HepG2 (cell line): ENCODE measurements around the gene SPTBN2. TPM values are rescaled to one million over a fixed set of nuclear protein-coding genes. Genes with fewer than 3 reads are reported as not detected.

Source experiments
- ATF2 ChIP-seq: sonication (generic); formaldehyde crosslinking; IDR thresholded peaks from 2 replicates; pipeline ENCODE4 v1.4.0; 2020; ENCODE audit warnings: missing genetic modification reagents
- CTCF ChIP-seq: sonication (generic); formaldehyde crosslinking; IDR thresholded peaks from 2 replicates; pipeline ENCODE4 v1.5.0; 2020; ENCODE audit warnings: mild to moderate bottlenecking, missing genetic modification reagents, moderate library complexity
- DRAP1 ChIP-seq: IDR thresholded peaks from 2 replicates; pipeline ENCODE4 v1.6.1; 2016; ENCODE audit warnings: missing genetic modification reagents, missing compliant biosample characterization
- KDM3A ChIP-seq: IDR thresholded peaks from 2 replicates; pipeline ENCODE4 v1.6.1; 2018; ENCODE audit warnings: low read depth, missing compliant biosample characterization
- MLX ChIP-seq: IDR thresholded peaks from 2 replicates; pipeline ENCODE4 v1.6.1; 2016
- MTF2 ChIP-seq: sonication (generic); formaldehyde crosslinking; IDR thresholded peaks from 2 replicates; pipeline ENCODE4 v1.5.0; 2020; ENCODE audit warnings: missing genetic modification reagents, borderline replicate concordance
- NBN ChIP-seq: fragments of 450-650 bp; conservative IDR thresholded peaks from 2 replicates; pipeline ENCODE4 v1.6.1; 2017
- PAF1 ChIP-seq: IDR thresholded peaks from 2 replicates; pipeline ENCODE4 v1.6.1; 2016; ENCODE audit warnings: missing genetic modification reagents, missing compliant biosample characterization
- TBP ChIP-seq: sonication (generic); formaldehyde crosslinking; IDR thresholded peaks from 2 replicates; pipeline ENCODE4 v1.5.0; 2020; ENCODE audit warnings: missing genetic modification reagents
- TCF7 ChIP-seq: sonication (generic); IDR thresholded peaks from 2 replicates; pipeline ENCODE4 v1.6.1; 2016; ENCODE audit warnings: antibody characterized with exemption, low read depth
- ZBTB14 ChIP-seq: sonication (generic); formaldehyde crosslinking; IDR thresholded peaks from 2 replicates; pipeline ENCODE4 v1.4.0; 2020; ENCODE audit warnings: missing genetic modification reagents
- ZBTB25 ChIP-seq: IDR thresholded peaks from 2 replicates; pipeline ENCODE4 v1.6.1; 2018; ENCODE audit warnings: missing genetic modification reagents
- ZBTB38 ChIP-seq: sonication (generic); formaldehyde crosslinking; IDR thresholded peaks from 2 replicates; pipeline ENCODE4 v1.5.1; 2020; ENCODE audit warnings: mild to moderate bottlenecking, missing genetic modification reagents
- ZFX ChIP-seq: sonication (generic); formaldehyde crosslinking; IDR thresholded peaks from 2 replicates; pipeline ENCODE4 v1.4.0; 2020; ENCODE audit warnings: mild to moderate bottlenecking, low read depth, missing genetic modification reagents, moderate library complexity
- ZNF230 ChIP-seq: sonication (generic); formaldehyde crosslinking; IDR thresholded peaks from 2 replicates; pipeline ENCODE4 v1.4.0; 2020; ENCODE audit warnings: mild to moderate bottlenecking, missing genetic modification reagents
- ZNF33A ChIP-seq: sonication (generic); formaldehyde crosslinking; IDR thresholded peaks from 2 replicates; pipeline ENCODE4 v1.5.1; 2020; ENCODE audit warnings: missing genetic modification reagents, mild to moderate bottlenecking, moderate library complexity, borderline replicate concordance
- ZNF7 ChIP-seq: IDR thresholded peaks from 2 replicates; pipeline ENCODE4 v1.6.1; 2016; ENCODE audit warnings: missing biosample characterization, missing genetic modification reagents
- ZNF703 ChIP-seq: sonication (generic); formaldehyde crosslinking; IDR thresholded peaks from 2 replicates; pipeline ENCODE4 v1.5.1; 2020; ENCODE audit warnings: missing genetic modification reagents, mild to moderate bottlenecking, moderate library complexity, borderline replicate concordance
- ZNF713 ChIP-seq: sonication (generic); formaldehyde crosslinking; IDR thresholded peaks from 2 replicates; pipeline ENCODE4 v1.4.0; 2020; ENCODE audit warnings: mild to moderate bottlenecking, missing genetic modification reagents
- ZNF773 ChIP-seq: sonication (generic); formaldehyde crosslinking; IDR thresholded peaks from 2 replicates; pipeline ENCODE4 v1.4.0; 2020; ENCODE audit warnings: missing genetic modification reagents, borderline replicate concordance
- ZXDC ChIP-seq: sonication (generic); formaldehyde crosslinking; IDR thresholded peaks from 2 replicates; pipeline ENCODE4 v1.5.0; 2020; ENCODE audit warnings: mild to moderate bottlenecking, missing genetic modification reagents
- polyA plus RNA-seq, 8 experiments: library from polyadenylated mRNA; depleted of rRNA in 3 of 8; stranded (reverse) in 7 of 8; unstranded in 1 of 8; fragments of >200 nt; fragmentation: Illumina TruSeq in 4 of 8; extraction: Trizol in 4 of 8; gene quantifications; 2 replicates each; pipeline versions ENCODE4 v1.2.1 to v1.2.3, GENCODE V29; 2011 to 2016; ENCODE audit warnings: low read depth in 4 of 8, missing spikeins in 1 of 8, mixed read lengths in 1 of 8; ENCODE audit not compliant: insufficient read depth in 1 of 8
- total RNA-seq, 5 experiments: library from RNA; depleted of rRNA; stranded (reverse); fragments of >200 nt; fragmentation: Illumina TruSeq; extraction: Trizol; gene quantifications; 2 replicates each; pipeline ENCODE4 v1.2.3, GENCODE V29; 2016; ENCODE audit warnings: low read depth in 1 of 5

Gene SPTBN2
- total and polyA plus RNA-seq, 2 of the 13 experiments (the other 11 are each of a cell fraction or from before 2014, with no cell fraction given): 0.65 to 4.0 TPM

GRCh38 chr11:66694732-66695207 lies 34.2 kb downstream of the SPTBN2 start (continued):
- TF ChIP-seq ZBTB25: peak; percentile 42; the same call in 1 of the 2 replicates
- TF ChIP-seq KDM3A: 0 out of 2 replicates have a peak, but pooled peaks have one; percentile 51
- no peak for TF ChIP-seq NBN
- TF ChIP-seq ZNF773 (CRISPR knock-in tag): no peak
- TF ChIP-seq MLX: no peak
- TF ChIP-seq TBP (CRISPR knock-in tag): no peak
- no peak for TF ChIP-seq ZBTB14 (CRISPR knock-in tag)
- no peak for TF ChIP-seq ATF2 (CRISPR knock-in tag)
- TF ChIP-seq ZNF713 (CRISPR knock-in tag): no peak
- no peak for TF ChIP-seq ZNF703 (CRISPR knock-in tag)
- TF ChIP-seq ZBTB38 (CRISPR knock-in tag): 0 out of 2 replicates have a peak, but pooled peaks have one; percentile 19
- no peak for TF ChIP-seq MTF2 (CRISPR knock-in tag)
- no peak for TF ChIP-seq ZNF7
- TF ChIP-seq ZXDC (CRISPR knock-in tag): no peak
- 0 out of 2 replicates have a peak, but pooled peaks have one; percentile 87 for TF ChIP-seq ZNF230
- peak; percentile 57; the same call in 1 of the 2 replicates for TF ChIP-seq DRAP1
- peak; percentile 97 for TF ChIP-seq CTCF
- no peak for TF ChIP-seq PAF1
- TF ChIP-seq TCF7: no peak
- no peak for TF ChIP-seq ZNF33A (CRISPR knock-in tag)
- TF ChIP-seq ZFX (CRISPR knock-in tag): peak; percentile 72; the same call in 1 of the 2 replicates
